Psoas muscle (tissue), 8 donors: ENCODE results near the gene RNF44. TPM values are rescaled to one million over a fixed set of nuclear protein-coding genes. Genes with fewer than 3 reads are reported as not detected.
A peak's percentile ranks its signal among the peaks of the same experiment; 100 is the strongest.

Experiments
- ATAC-seq, 4 donors: fragments of 200-7000 bp; cut with Tn5 transposase; one replicate each; pipeline ENCODE4 v1.9.1; 2020; ENCODE audit warnings: moderate library complexity in 3 of 4, mild to moderate bottlenecking in 2 of 4
- DNase-seq, 2 donors: peaks; one replicate each; pipeline ENCODE4 v3.0.0-alpha.2; 2020
- H3K27ac ChIP-seq: fragments of 200-600 bp; one replicate; pipeline ENCODE4 v1.8.0; 2022
- H3K27me3 ChIP-seq, 3 donors: fragments of 200-600 bp in 1 of 3; one replicate each; pipeline versions ENCODE4 v1.6.1 to v1.8.0; 2013 to 2022; ENCODE audit warnings: low read length in 2 of 3, mild to moderate bottlenecking in 2 of 3, moderate library complexity in 1 of 3; ENCODE audit not compliant: insufficient read depth in 3 of 3
- H3K36me3 ChIP-seq, 2 donors: fragments of 200-600 bp in 1 of 2; one replicate each; pipeline versions ENCODE4 v1.6.1 to v1.8.0; 2013 to 2022; ENCODE audit warnings: low read depth in 1 of 2, mild to moderate bottlenecking in 1 of 2, moderate library complexity in 1 of 2; ENCODE audit not compliant: insufficient read depth in 1 of 2
- H3K4me1 ChIP-seq: fragments of 200-600 bp; one replicate; pipeline ENCODE4 v1.8.0; 2022
- H3K4me3 ChIP-seq: fragments of 200-600 bp; one replicate; pipeline ENCODE4 v1.8.0; 2022; ENCODE audit warnings: mild to moderate bottlenecking
- H3K9me3 ChIP-seq: fragments of 200-600 bp; one replicate; pipeline ENCODE4 v1.8.0; 2022
- WGBS, 3 donors: extraction: QIAGEN DNeasy Blood & Tissue Kit; methylation state at CpG; one replicate each; pipeline versions ENCODE4 v1.1.6 to v1.1.7; 2013; 5-methylcytosine and 5-hydroxymethylcytosine counted together
- intact Hi-C, 2 donors: fragments of 100-400 bp; cut with DNase I; formaldehyde crosslinking; loops; one replicate each; pipeline versions ENCODE4 v1.11.0 to v1.14.2; 2022
- polyA plus RNA-seq, 3 donors: library from polyadenylated mRNA; stranded (reverse); fragments of 200-250 nt; gene quantifications; one replicate each; pipeline ENCODE4 v1.2.3, GENCODE V29; 2013
- total RNA-seq, 4 donors: library from RNA; stranded (reverse); fragmentation: NEBNext Ultra II Directional in 2 of 4; extraction: Animal tissue kit (Norgen Biotek cat#: 25700) in 2 of 4; gene quantifications; one replicate each; pipeline versions ENCODE4 v1.2.1 to v1.2.4, GENCODE V29; 2021 to 2023
- TF ChIP-seq, protein P1 (sequence below): fragments of 200-600 bp; IDR thresholded peaks from one replicate; pipeline ENCODE4 v1.8.0; 2022; ENCODE audit warnings: antibody characterized with exemption
- donor health status: healthy with polysubstance abuse.
- donor health status: DM: no; HTN: no; CAD: no; lungs with moderate emphysema.
- donor health status: Bipolar disorder and iron deficiency.
- donor health status: healthy.
- donor health status: DM: yes; HTN: yes; CAD: no.
- donor health status: DM: no; HTN: no; CAD: no.
- donor health status: DM: no; HTN: no; CAD: no.
- donor health status: DM: yes; HTN: yes; CAD: no.

RNF44 gene
- total and polyA plus RNA-seq, 7 donors = 5.6 to 22.4 (median 14.2) TPM

GRCh38 chr5:176485176-176485575, 52.0 kb downstream of the RNF44 start:
- H3K9me3 ChIP-seq = no peaks in the 10 kb centered on the region
- DNase-seq = no peak
- no peak overlapping the region for H3K4me3 ChIP-seq
- H3K4me1 ChIP-seq = peaks cover 2% of the 10 kb centered on the region
- H3K36me3 ChIP-seq = peaks cover 5 to 73% of the 10 kb centered on the region in 2 donors
- intact Hi-C loops = no loop called here
- H3K27me3 ChIP-seq = no peaks in the 10 kb centered on the region
- ATAC-seq = peak in 1 of 4 donors; percentile 11
- 55 to 78% (median 61%) methylated on average over 2 of the region's 2 CpGs for WGBS, 3 donors
- TF ChIP-seq, protein P1, sequence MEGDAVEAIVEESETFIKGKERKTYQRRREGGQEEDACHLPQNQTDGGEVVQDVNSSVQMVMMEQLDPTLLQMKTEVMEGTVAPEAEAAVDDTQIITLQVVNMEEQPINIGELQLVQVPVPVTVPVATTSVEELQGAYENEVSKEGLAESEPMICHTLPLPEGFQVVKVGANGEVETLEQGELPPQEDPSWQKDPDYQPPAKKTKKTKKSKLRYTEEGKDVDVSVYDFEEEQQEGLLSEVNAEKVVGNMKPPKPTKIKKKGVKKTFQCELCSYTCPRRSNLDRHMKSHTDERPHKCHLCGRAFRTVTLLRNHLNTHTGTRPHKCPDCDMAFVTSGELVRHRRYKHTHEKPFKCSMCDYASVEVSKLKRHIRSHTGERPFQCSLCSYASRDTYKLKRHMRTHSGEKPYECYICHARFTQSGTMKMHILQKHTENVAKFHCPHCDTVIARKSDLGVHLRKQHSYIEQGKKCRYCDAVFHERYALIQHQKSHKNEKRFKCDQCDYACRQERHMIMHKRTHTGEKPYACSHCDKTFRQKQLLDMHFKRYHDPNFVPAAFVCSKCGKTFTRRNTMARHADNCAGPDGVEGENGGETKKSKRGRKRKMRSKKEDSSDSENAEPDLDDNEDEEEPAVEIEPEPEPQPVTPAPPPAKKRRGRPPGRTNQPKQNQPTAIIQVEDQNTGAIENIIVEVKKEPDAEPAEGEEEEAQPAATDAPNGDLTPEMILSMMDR = no peak
- H3K27ac ChIP-seq = no peak overlapping the region

- TF ChIP-seq, protein P1 = no peak
- H3K36me3 ChIP-seq = peaks cover 7 to 56% of the 10 kb centered on the region in 2 donors
- no peaks in the 10 kb centered on the region for H3K27me3 ChIP-seq
- 96 to 100% (median 97%) methylated on average over 4 of the region's 4 CpGs for WGBS, 3 donors
- no peaks in the 10 kb centered on the region for H3K9me3 ChIP-seq
- no peak for DNase-seq
- intact Hi-C loops = no loop called here
- ATAC-seq = peak in 2 of 4 donors; percentile 27 to 44
- H3K4me3 ChIP-seq = no peak overlapping the region
- no peak overlapping the region for H3K27ac ChIP-seq
- peaks cover 2% of the 10 kb centered on the region for H3K4me1 ChIP-seq
Measured at GRCh38 chr5:176481711-176482110, 55.5 kb downstream of the RNF44 start.

Other genes with a start within 250 kb of the RNF44 start
- 100 to 1,000 TPM in 1 of 4 donors, 10 to 100 TPM in 3; 46.9 to 201 (median 74.3) TPM for gene KIAA1191, start 175.6 kb downstream of the RNF44 start, total RNA-seq
- 10 to 100 TPM; 27.0 to 70.4 (median 42.5) TPM for gene KIAA1191, start 175.6 kb downstream of the RNF44 start, polyA plus RNA-seq
- gene ARL10, start 171.9 kb downstream of the RNF44 start, total RNA-seq = 1 to 10 TPM; 3.1 to 6.6 (median 5.0) TPM
- 1 to 10 TPM; 1.6 to 5.3 (median 3.9) TPM for gene ARL10, start 171.9 kb downstream of the RNF44 start, polyA plus RNA-seq
- 10 to 100 TPM; 35.6 to 76.2 (median 59.9) TPM for gene NOP16, start 148.8 kb downstream of the RNF44 start, total RNA-seq
- gene NOP16, start 148.8 kb downstream of the RNF44 start, polyA plus RNA-seq = 100 to 1,000 TPM in 1 of 3 donors, 10 to 100 TPM in 2; 87.5 to 206 (median 90.4) TPM
- 100 to 1,000 TPM; 181 to 215 (median 212) TPM for gene HIGD2A, start 148.7 kb downstream of the RNF44 start, total RNA-seq
- gene HIGD2A, start 148.7 kb downstream of the RNF44 start, polyA plus RNA-seq = 100 to 1,000 TPM; 223 to 429 (median 332) TPM
- 100 to 1,000 TPM; 162 to 223 (median 217) TPM for gene CLTB, start 120.9 kb downstream of the RNF44 start, total RNA-seq
- gene CLTB, start 120.9 kb downstream of the RNF44 start, polyA plus RNA-seq = 100 to 1,000 TPM; 246 to 413 (median 340) TPM
- 10 to 100 TPM; 11.0 to 22.8 (median 14.4) TPM for gene FAF2, start 89.0 kb downstream of the RNF44 start, total RNA-seq
- gene FAF2, start 89.0 kb downstream of the RNF44 start, polyA plus RNA-seq = 10 to 100 TPM in 2 of 3 donors, 1 to 10 TPM in 1; 8.4 to 20.4 (median 14.7) TPM
- under 1 TPM in 2 of 4 donors, not detected in 2; 0.13 to 0.30 TPM for gene CDHR2, start 11.9 kb upstream of the RNF44 start, total RNA-seq
- under 1 TPM in 2 of 3 donors, not detected in 1; 0.03 to 0.16 TPM for gene CDHR2, start 11.9 kb upstream of the RNF44 start, polyA plus RNA-seq
- under 1 TPM; 0.21 to 0.71 (median 0.37) TPM for gene GPRIN1, start 72.8 kb upstream of the RNF44 start, total RNA-seq
- gene GPRIN1, start 72.8 kb upstream of the RNF44 start, polyA plus RNA-seq = 1 to 10 TPM in 1 of 3 donors, under 1 TPM in 2; 0.18 to 1.2 (median 0.23) TPM
- gene SNCB, start 93.1 kb upstream of the RNF44 start, total RNA-seq = 1 to 10 TPM in 1 of 4 donors, under 1 TPM in 3; 0.32 to 1.2 (median 0.78) TPM
- gene SNCB, start 93.1 kb upstream of the RNF44 start, polyA plus RNA-seq = under 1 TPM; 0.34 to 0.42 (median 0.38) TPM
- gene EIF4E1B, start 93.3 kb upstream of the RNF44 start, total RNA-seq = not detected
- under 1 TPM in 2 of 3 donors, not detected in 1; 0.04 to 0.62 TPM for gene EIF4E1B, start 93.3 kb upstream of the RNF44 start, polyA plus RNA-seq
- 10 to 100 TPM; 22.5 to 31.2 (median 28.2) TPM for gene TSPAN17, start 110.1 kb upstream of the RNF44 start, total RNA-seq
- gene TSPAN17, start 110.1 kb upstream of the RNF44 start, polyA plus RNA-seq = 10 to 100 TPM; 24.1 to 51.9 (median 25.8) TPM